ENCODE measurements around the gene NACA.

GRCh38 chr12:56769868-56770267 lies 44.8 kb upstream of the NACA start:
- TF ChIP-seq POLR2AphosphoS5 (IDR thresholded peaks at IDR 0.05; ENCODE audit: borderline replicate concordance, low read depth, low read length) (no peak), EZH2 (IDR thresholded peaks at IDR 0.05) (no peak)
